GM23338 (cell line): ENCODE measurements around the gene NGB. TPM values are rescaled to one million over a fixed set of nuclear protein-coding genes. Genes with fewer than 3 reads are reported as not detected.

Experiments
- ATAC-seq: fragments of 200-7000 bp; cut with Tn5 transposase; 3 replicates; pipeline ENCODE4 v1.9.1; 2020
- DNase-seq: peaks from one replicate; pipeline ENCODE4 v3.0.0-alpha.2; 2015; ENCODE audit warnings: low spot score
- H2AFZ ChIP-seq: fragments of 200-600 bp; sonication (generic); 2 replicates; pipeline ENCODE4 v1.8.0; 2016; ENCODE audit warnings: antibody characterized with exemption, mild to moderate bottlenecking, moderate library complexity
- H3F3A ChIP-seq: fragments of 200-600 bp; sonication (generic); replicated peaks from 2 replicates; pipeline ENCODE4 v1.8.0; 2017; ENCODE audit warnings: antibody characterized with exemption, mixed run types, low read depth
- H3K27ac ChIP-seq: fragments of 200-600 bp; sonication (generic); 2 replicates; pipeline ENCODE4 v1.6.1; 2016; ENCODE audit warnings: low read depth
- H3K27me3 ChIP-seq: fragments of 200-600 bp; sonication (generic); 2 replicates; pipeline ENCODE4 v1.8.0; 2016; ENCODE audit warnings: mild to moderate bottlenecking, mixed run types, moderate library complexity; ENCODE audit not compliant: insufficient read depth
- H3K36me3 ChIP-seq: fragments of 200-600 bp; sonication (generic); 2 replicates; pipeline ENCODE4 v1.8.0; 2016; ENCODE audit warnings: mild to moderate bottlenecking; ENCODE audit not compliant: insufficient read depth
- H3K4me1 ChIP-seq: fragments of 200-600 bp; sonication (generic); 2 replicates; pipeline ENCODE4 v1.8.0; 2016; ENCODE audit warnings: mild to moderate bottlenecking, moderate library complexity; ENCODE audit not compliant: insufficient read depth
- H3K4me2 ChIP-seq: fragments of 200-600 bp; sonication (generic); 2 replicates; pipeline ENCODE4 v1.7.1; 2017; ENCODE audit warnings: mixed run types
- H3K4me3 ChIP-seq: fragments of 200-600 bp; sonication (generic); 2 replicates; pipeline ENCODE4 v1.6.1; 2016; ENCODE audit warnings: mixed run types
- H3K79me2 ChIP-seq: fragments of 200-600 bp; sonication (generic); replicated peaks from 2 replicates; pipeline ENCODE4 v1.8.0; 2017; ENCODE audit warnings: mild to moderate bottlenecking; ENCODE audit not compliant: insufficient read depth
- H3K9me2 ChIP-seq: fragments of 200-600 bp; sonication (generic); 2 replicates; pipeline ENCODE4 v1.8.0; 2017; ENCODE audit not compliant: insufficient read depth
- H4K20me1 ChIP-seq: fragments of 200-600 bp; sonication (generic); replicated peaks from 2 replicates; pipeline ENCODE4 v1.8.0; 2017; ENCODE audit warnings: mild to moderate bottlenecking; ENCODE audit not compliant: insufficient read depth
- H3K27ac Mint-ChIP-seq: 2 replicates; pipeline ENCODE4 v1.8.0; 2020; ENCODE audit warnings: inconsistent platforms, mild to moderate bottlenecking, moderate library complexity, mixed read lengths
- H3K27me3 Mint-ChIP-seq: 3 replicates; pipeline ENCODE4 v1.8.0; 2022; ENCODE audit warnings: low read depth, mild to moderate bottlenecking, moderate library complexity, mixed read lengths, inconsistent platforms; ENCODE audit not compliant: insufficient read depth, poor library complexity
- H3K36me3 Mint-ChIP-seq: 3 replicates; pipeline ENCODE4 v1.8.0; 2021; ENCODE audit warnings: low read depth, mild to moderate bottlenecking, inconsistent platforms, moderate library complexity, mixed read lengths
- H3K4me1 Mint-ChIP-seq: 3 replicates; pipeline ENCODE4 v1.8.0; 2020; ENCODE audit warnings: mild to moderate bottlenecking, inconsistent platforms, mixed read lengths
- H3K4me3 Mint-ChIP-seq: 3 replicates; pipeline ENCODE4 v1.8.0; 2021; ENCODE audit warnings: moderate library complexity, mild to moderate bottlenecking, inconsistent platforms, mixed read lengths
- H3K9me3 Mint-ChIP-seq: 3 replicates; pipeline ENCODE4 v1.8.0; 2020; ENCODE audit warnings: moderate library complexity, mild to moderate bottlenecking, inconsistent platforms, mixed read lengths
- CTCF ChIP-seq, 2 experiments: fragments of 200-600 bp in 1 of 2; sonication (generic) in 1 of 2; conservative IDR thresholded peaks; 2 replicates each; pipeline versions ENCODE4 v1.5.1 to v1.6.1; 2016 to 2017; ENCODE audit warnings: antibody characterized with exemption in 2 of 2, low read depth in 2 of 2, mild to moderate bottlenecking in 2 of 2, moderate library complexity in 1 of 2
- ETS1 ChIP-seq: IDR thresholded peaks from 2 replicates; pipeline ENCODE4 v1.6.1; 2016; ENCODE audit warnings: antibody characterized with exemption
- EZH2 ChIP-seq: fragments of 200-600 bp; sonication (generic); IDR thresholded peaks from one replicate; pipeline ENCODE4 v1.8.0; 2017; ENCODE audit warnings: antibody characterized with exemption, mild to moderate bottlenecking, low read depth; ENCODE audit not compliant: unreplicated experiment
- EZH2phosphoT487 ChIP-seq: fragments of 200-600 bp; sonication (generic); IDR thresholded peaks from one replicate; pipeline ENCODE4 v1.8.1; 2018; ENCODE audit warnings: antibody characterized with exemption; ENCODE audit not compliant: unreplicated experiment
- NANOG ChIP-seq: IDR thresholded peaks from 2 replicates; pipeline ENCODE4 v1.6.1; 2016; ENCODE audit warnings: antibody characterized with exemption, borderline replicate concordance
- REST ChIP-seq: IDR thresholded peaks from one replicate; pipeline ENCODE4 v1.6.1; 2018; ENCODE audit warnings: antibody characterized with exemption; ENCODE audit not compliant: unreplicated experiment
- STAT1 ChIP-seq: IDR thresholded peaks from one replicate; pipeline ENCODE4 v1.6.1; 2016; ENCODE audit warnings: antibody characterized with exemption; ENCODE audit not compliant: unreplicated experiment
- ZNF114 ChIP-seq: fragments of 250-450 bp; sonication (Bioruptor Pico); IDR thresholded peaks from 2 replicates; pipeline ENCODE4 v1.5.0; 2020; ENCODE audit warnings: mild to moderate bottlenecking, moderate library complexity
- ZNF462 ChIP-seq: fragments of 250-450 bp; sonication (Bioruptor Pico); IDR thresholded peaks from 2 replicates; pipeline ENCODE4 v1.5.0; 2020; ENCODE audit warnings: mild to moderate bottlenecking, moderate library complexity
- polyA plus RNA-seq: library from polyadenylated mRNA; unstranded; fragments of >200 nt; fragmentation: Nextera tagmentation; extraction: Ambion mirVana; gene quantifications from 2 replicates; pipeline ENCODE4 v1.2.1, GENCODE V29; 2016
- total RNA-seq: library from RNA; depleted of rRNA; stranded (reverse); fragments of >200 nt; shearing (Covaris generic); gene quantifications from 2 replicates; pipeline ENCODE4 v1.2.3, GENCODE V29; 2014

The NGB gene
- total and polyA plus RNA-seq, 2 experiments from 2014 or later, result 0.21 to 1.0 TPM

GRCh38 chr14:77224212-77224611 lies 46.8 kb downstream of the NGB start:
- no peaks in the 10 kb centered on the region; the same call in 2 of the 3 replicates for H3K9me3 Mint-ChIP-seq
- H2AFZ ChIP-seq, result no peak overlapping the region
- no peak overlapping the region for H3K27ac ChIP-seq
- no peak overlapping the region for H3K4me3 Mint-ChIP-seq
- H3K4me3 ChIP-seq, result no peak overlapping the region
- DNase-seq, result no peak
- no peaks in the 10 kb centered on the region for H4K20me1 ChIP-seq
- no peaks in the 10 kb centered on the region for H3K79me2 ChIP-seq
- peaks cover 16% of the 10 kb centered on the region for H3K27me3 Mint-ChIP-seq
- no peaks in the 10 kb centered on the region for H3K27me3 ChIP-seq
- H3K36me3 ChIP-seq, result no peaks in the 10 kb centered on the region
- H3K4me2 ChIP-seq, result no peak overlapping the region
- TF ChIP-seq REST, result no peak
- no peak for TF ChIP-seq ZNF462 (CRISPR knock-in tag)
- TF ChIP-seq ZNF114 (CRISPR knock-in tag), result no peak
- TF ChIP-seq ETS1, result no peak
- TF ChIP-seq CTCF (conservative IDR thresholded peaks at IDR 0.05; ENCODE audit: low read depth in 2 of 2), result no peak
- TF ChIP-seq EZH2phosphoT487, result no peak
- no peak for TF ChIP-seq NANOG
- no peak for TF ChIP-seq STAT1
- no peak for TF ChIP-seq EZH2
- H3K4me1 ChIP-seq, result peaks cover 38% of the 10 kb centered on the region
- no peaks in the 10 kb centered on the region for H3K9me2 ChIP-seq
- no peaks in the 10 kb centered on the region for H3F3A ChIP-seq
- no peak for ATAC-seq
- no peaks in the 10 kb centered on the region; the same call in 2 of the 3 replicates for H3K36me3 Mint-ChIP-seq
- peaks cover 54% of the 10 kb centered on the region for H3K4me1 Mint-ChIP-seq
- H3K27ac Mint-ChIP-seq, result peak overlapping the region; percentile 44; the same call in 1 of the 2 replicates
